ENCODE data around the gene PKNOX1.
"Not testable (repeated sequence)": the region's sequence is repeated elsewhere in the genome, so short reads cannot be mapped to it uniquely, and the experiment has no call there.

The PKNOX1 gene

GRCh38 chr21:43045876-43046821 is 71.8 kb downstream of the PKNOX1 start:
- not testable (repeated sequence) for DNase-seq (ENCODE audit: low read depth in 2 of 2)

GRCh38 chr21:43053112-43053511 is 78.8 kb downstream of the PKNOX1 start:
- DNase-seq (ENCODE audit: low read depth in 2 of 2), result not testable (repeated sequence)

DNA sequence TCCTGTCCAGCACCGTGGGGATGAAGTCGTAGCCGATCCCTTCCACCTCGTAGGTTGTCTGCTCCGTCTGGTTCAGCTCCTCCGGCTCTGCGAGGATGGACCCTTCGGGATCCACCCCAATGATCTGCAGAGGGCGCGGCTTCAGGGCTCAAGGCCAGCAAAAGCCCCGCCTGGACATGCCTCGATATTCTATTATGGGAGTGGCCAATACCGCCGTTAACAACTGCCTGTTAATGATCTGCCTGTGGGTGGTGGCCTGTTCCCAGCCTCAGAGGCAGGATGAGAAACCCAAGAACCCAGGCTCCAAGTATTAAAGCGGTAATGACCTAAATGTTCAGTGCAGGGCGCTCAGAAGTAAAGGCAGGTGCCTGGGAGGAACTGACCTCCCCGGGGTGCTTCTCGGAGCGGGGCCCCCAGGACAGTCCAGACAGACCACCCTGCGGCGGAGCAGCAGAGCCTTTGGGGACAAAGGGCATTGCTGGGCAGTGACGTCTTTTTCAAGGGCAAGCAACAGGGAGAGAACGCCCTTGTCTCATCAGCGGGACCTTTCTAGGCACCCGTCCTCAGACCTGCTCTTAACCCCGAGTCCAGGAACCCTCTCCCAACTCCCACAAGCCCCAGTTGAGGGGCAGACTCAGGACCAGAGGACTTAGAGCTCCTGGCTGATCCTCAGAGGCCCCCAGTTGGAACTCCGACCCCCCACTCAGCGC is 88.7 kb downstream of the PKNOX1 start:
- not testable (repeated sequence) for DNase-seq (ENCODE audit: low read depth in 2 of 2)

- DNase-seq (ENCODE audit: low read depth in 2 of 2), result not testable (repeated sequence)
These were observed 90.0 kb downstream of the PKNOX1 start for GRCh38 chr21:43064265-43064917.

GRCh38 chr21:43065991-43066390 is 91.6 kb downstream of the PKNOX1 start:
- not testable (repeated sequence) for DNase-seq (ENCODE audit: low read depth in 2 of 2)

DNA sequence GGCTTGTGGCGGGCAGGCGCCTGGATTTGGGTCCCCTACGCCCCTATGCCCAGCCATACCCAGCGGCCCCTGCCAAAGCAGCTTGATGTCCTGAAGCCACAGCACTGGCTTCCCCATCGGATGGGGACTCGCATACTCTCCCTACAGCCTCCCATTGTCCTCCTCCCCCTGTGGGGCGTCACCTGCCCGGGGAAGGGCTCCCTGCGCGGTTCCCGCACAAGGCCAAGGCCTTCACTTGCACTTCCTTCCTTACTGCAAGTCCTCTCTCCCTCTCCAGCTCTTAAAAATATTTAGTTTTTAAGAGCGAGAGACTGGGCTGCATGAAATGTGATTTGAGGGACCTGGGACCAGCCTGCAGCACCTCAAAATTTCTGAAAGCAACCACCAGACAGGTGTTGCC is 92.3 kb downstream of the PKNOX1 start:
- DNase-seq (ENCODE audit: low read depth in 2 of 2), result not testable (repeated sequence)

- DNase-seq (ENCODE audit: low read depth in 2 of 2), result not testable (repeated sequence)
These were observed 93.7 kb downstream of the PKNOX1 start for GRCh38 chr21:43068065-43068464.

DNA sequence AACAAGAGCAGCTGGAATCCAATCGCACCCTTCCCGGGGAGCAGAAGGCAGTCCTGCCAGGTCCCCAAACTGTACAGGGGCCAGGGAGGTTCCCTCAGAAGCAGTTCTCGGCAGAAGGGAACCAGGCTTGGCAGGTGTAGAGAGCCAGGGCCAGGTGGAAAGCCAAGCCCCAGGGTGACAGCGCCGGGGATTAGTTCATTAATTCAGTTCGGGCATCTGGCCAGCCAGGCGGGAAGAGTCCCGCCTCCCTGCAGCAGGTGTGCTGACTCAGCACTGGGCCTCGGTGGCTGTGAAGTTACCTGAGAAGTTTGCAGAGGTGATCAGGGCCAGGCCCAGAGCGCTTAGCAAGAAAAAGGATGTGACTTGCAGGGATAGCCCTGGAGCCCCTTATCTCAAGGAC is 95.3 kb downstream of the PKNOX1 start:
- not testable (repeated sequence) for DNase-seq (ENCODE audit: low read depth in 2 of 2)

DNA sequence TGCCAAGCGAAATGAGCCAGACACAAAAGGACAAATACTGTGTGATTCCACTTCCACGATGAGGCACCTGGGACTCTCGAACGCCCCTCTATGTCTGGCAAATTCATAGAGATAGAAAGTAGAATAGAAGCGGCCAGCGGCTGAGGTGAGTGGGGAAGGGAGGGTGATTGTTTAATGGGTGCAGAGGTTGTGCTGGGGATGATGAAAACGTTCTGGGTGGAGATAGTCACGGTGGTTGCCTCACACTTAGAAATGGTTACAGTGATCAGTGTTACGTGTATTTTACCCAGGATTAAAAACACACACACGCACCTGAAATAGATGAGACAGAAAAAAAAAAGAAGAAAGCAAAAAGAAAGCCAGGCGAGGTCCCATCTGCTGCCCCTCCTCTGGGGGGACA is 98.4 kb downstream of the PKNOX1 start:
- DNase-seq (ENCODE audit: low read depth in 2 of 2), result not testable (repeated sequence)

GRCh38 chr21:43074401-43075169 is 100.2 kb downstream of the PKNOX1 start:
- DNase-seq (ENCODE audit: low read depth in 2 of 2), result not testable (repeated sequence)

DNA sequence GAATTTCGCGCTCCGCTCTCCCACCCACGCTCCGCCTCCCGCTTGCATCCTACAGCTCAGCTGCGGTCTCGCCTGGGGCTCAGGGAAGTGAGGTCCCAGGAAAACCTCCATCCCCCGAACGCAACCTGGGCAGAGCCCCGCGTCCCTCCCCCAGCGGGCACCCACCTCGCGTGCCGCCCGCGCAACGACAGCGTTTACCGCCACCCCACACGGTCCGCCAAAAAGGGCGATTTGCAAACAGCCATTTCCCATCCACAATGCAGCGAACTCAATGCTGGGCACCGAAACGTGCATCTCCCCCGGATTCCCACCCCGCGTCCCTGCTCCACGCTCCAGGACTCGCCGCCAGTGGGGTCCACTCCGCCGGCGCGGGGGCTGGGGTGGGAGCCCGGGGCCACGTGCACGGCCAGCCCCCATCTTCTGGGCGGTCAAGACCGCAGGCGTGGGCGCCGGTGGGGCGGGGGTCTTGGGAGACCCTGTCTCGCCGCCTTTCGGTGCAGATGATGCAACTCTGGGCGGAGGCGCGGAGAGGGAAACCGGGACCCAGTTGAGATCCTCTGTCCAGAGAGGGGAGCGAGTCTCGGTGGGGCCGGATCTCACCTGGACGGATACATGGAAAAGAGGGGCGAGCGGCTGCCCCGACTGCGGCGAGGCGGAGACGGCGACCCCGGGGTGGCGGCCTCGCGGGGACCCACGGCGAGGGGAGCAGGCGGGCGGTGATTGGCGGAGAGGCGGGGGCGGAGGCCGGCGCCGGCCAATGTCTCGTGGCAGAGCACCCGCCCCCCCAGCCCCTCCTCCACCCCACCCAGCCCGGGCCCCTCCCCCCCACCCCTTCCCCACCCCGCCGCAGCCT is 101.0 kb downstream of the PKNOX1 start, which contains the start of gene CBS:
TSS of gene CBS (minus strand) at position 666 of the 853 bp plus-strand sequence. CDS start 3,642 bp downstream, outside the sequence.
- not testable (repeated sequence) for DNase-seq (ENCODE audit: low read depth in 2 of 2)

DNA sequence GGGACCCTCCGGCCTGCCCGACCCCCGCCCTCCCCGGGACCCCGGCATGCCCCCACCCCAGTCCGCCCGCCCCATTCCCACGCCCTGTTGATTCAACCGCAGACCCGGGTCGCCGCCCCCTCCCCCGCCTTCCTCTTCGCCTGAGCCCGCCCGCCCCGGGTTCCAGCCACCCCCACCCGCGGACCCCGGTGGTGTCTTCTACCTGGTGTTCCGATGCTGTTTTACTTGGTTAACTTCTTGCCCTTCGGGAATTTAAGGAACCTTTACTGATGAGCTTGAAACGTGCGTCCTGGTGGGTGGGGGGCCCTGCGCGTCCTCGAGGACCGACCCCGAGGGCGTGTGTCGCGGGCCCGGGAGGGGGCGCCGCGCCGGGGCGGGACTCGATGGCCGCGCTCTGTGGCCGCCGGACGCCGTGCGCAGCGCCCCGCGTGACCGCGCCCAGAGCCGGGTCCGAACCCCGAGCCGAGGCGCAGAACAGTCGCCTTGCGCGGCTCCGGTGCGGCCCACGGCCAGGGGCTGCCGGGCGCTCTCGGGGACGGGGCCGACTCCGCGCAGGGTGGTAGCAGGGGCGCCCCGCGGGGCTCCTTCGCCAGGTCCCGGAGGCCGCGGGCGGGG is 101.8 kb downstream of the PKNOX1 start:
- DNase-seq (ENCODE audit: low read depth in 2 of 2), result not testable (repeated sequence)

DNA sequence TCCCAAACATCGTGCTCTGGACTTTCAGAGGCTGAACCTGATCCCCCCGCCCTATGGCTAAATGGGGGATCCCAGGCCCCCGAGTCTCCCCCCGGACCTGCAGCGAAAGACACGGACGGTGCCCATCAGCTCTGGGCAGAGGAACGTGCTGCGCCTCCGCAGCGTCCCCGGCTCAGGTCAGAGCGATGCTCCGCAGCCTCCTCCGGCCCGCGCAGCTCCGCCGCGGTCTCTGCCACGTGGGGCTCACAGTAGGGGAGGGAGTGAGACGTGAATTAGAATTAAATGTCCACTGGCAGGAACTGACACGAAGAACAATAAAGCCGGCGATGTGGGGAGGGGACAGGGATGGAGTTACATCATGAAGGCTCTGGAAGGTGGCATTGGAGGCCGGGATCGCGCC is 102.3 kb downstream of the PKNOX1 start:
- not testable (repeated sequence) for DNase-seq (ENCODE audit: low read depth in 2 of 2)

DNA sequence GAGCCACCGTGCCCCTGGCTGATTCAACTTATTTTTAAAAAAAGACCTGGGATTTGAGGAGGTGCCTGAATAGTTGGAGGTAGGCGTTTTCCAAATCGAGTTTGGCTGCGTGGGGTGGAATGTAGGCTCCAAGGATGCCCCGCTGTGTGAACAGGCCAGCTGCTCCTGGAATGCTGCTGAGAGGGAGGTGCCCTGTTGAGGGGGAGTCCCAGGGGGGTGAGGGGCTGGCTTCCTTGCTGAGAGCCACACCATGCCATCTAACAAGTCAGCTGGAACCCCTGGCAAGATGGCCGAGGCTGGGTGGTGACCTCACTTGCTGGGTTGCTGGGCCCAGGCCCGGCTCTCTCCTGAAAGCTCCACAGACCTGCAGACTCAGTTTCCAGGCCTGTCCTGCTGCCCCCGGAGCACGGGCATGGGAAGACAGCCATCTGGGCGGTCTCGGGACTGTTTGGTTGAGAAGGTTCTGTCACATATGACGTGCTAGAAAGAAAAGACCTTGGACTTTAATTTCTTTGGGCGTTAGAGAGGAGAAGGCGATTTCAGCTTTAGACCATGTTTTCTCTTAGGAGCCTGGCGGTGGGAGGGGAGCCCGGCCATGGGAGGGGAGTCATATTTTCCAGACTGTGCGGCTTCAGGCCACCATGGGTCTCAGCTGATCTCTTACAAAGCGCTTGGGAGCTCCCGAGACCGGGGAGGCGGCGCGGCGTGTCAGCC is 108.4 kb downstream of the PKNOX1 start:
- not testable (repeated sequence) for DNase-seq (ENCODE audit: low read depth in 2 of 2)

All from fibroblast of skin of left biceps (primary cell).